Smooth muscle cell (in vitro differentiated cells): ENCODE measurements around the gene DLG2. TPM values are rescaled to one million over a fixed set of nuclear protein-coding genes. Genes with fewer than 3 reads are reported as not detected.

Experiments used
- DNase-seq: peaks from one replicate; lab custom pipeline; 2025; ENCODE audit not compliant: unreplicated experiment; lab: John Stamatoyannopoulos, UW
- H2AFZ ChIP-seq: fragments of 200-600 bp; sonication (generic); 2 replicates; pipeline ENCODE4 v1.6.0; 2016; ENCODE audit warnings: antibody characterized with exemption, low read depth, mild to moderate bottlenecking
- H3F3A ChIP-seq: fragments of 200-600 bp; sonication (generic); 2 replicates; pipeline ENCODE4 v1.6.0; 2017; ENCODE audit warnings: antibody characterized with exemption, low read depth
- H3K27ac ChIP-seq: fragments of 200-600 bp; sonication (generic); 2 replicates; pipeline ENCODE4 v1.5.1; 2016; ENCODE audit warnings: low read depth, mild to moderate bottlenecking
- H3K27me3 ChIP-seq: fragments of 200-600 bp; sonication (generic); 2 replicates; pipeline ENCODE4 v1.6.1; 2016; ENCODE audit warnings: low read depth, mild to moderate bottlenecking
- H3K36me3 ChIP-seq: fragments of 200-600 bp; sonication (generic); 2 replicates; pipeline ENCODE4 v1.5.1; 2016; ENCODE audit warnings: low read depth
- H3K4me1 ChIP-seq: fragments of 200-600 bp; sonication (generic); 2 replicates; pipeline ENCODE4 v1.5.1; 2016; ENCODE audit warnings: low read depth
- H3K4me2 ChIP-seq: fragments of 200-600 bp; sonication (generic); 2 replicates; pipeline ENCODE4 v1.6.0; 2016; ENCODE audit warnings: mild to moderate bottlenecking
- H3K4me3 ChIP-seq: fragments of 200-600 bp; sonication (generic); 2 replicates; pipeline ENCODE4 v1.5.1; 2016; ENCODE audit warnings: mild to moderate bottlenecking
- H3K79me2 ChIP-seq: fragments of 200-600 bp; sonication (generic); 2 replicates; pipeline ENCODE4 v1.6.0; 2016; ENCODE audit warnings: low read depth, mild to moderate bottlenecking
- H3K9ac ChIP-seq: fragments of 200-600 bp; sonication (generic); 2 replicates; pipeline ENCODE4 v1.6.0; 2016; ENCODE audit warnings: low read depth
- H3K9me3 ChIP-seq: fragments of 200-600 bp; sonication (generic); replicated peaks from 2 replicates; pipeline ENCODE4 v1.5.1; 2016; ENCODE audit warnings: low read depth
- H4K20me1 ChIP-seq: fragments of 200-600 bp; sonication (generic); 2 replicates; pipeline ENCODE4 v1.6.0; 2016; ENCODE audit warnings: low read depth
- whole genome bisulfite sequencing: methylation state at CpG from one replicate; pipeline ENCODE4 v1.1.7; 2016; ENCODE audit warnings: low lambda C conversion rate; 5-methylcytosine and 5-hydroxymethylcytosine counted together
- polyA plus RNA-seq: library from polyadenylated mRNA; unstranded; fragments of >200 nt; fragmentation: Nextera tagmentation; extraction: Ambion mirVana; gene quantifications from 2 replicates; pipeline ENCODE4 v1.2.1, GENCODE V29; 2016
- total RNA-seq: library from RNA; depleted of rRNA; stranded (reverse); fragments of >200 nt; gene quantifications from 2 replicates; pipeline ENCODE4 v1.2.3, GENCODE V29; 2014
- TF ChIP-seq, protein P1 (sequence below): fragments of 200-600 bp; sonication (generic); IDR thresholded peaks from 2 replicates; pipeline ENCODE4 v1.5.1; 2017; ENCODE audit warnings: borderline replicate concordance, mild to moderate bottlenecking, antibody characterized with exemption; ENCODE audit not compliant: insufficient read depth, poor library complexity, severe bottlenecking

DLG2 gene
- total and polyA plus RNA-seq, 2 experiments from 2014 or later = 0.74 to 1.1 TPM

DNA sequence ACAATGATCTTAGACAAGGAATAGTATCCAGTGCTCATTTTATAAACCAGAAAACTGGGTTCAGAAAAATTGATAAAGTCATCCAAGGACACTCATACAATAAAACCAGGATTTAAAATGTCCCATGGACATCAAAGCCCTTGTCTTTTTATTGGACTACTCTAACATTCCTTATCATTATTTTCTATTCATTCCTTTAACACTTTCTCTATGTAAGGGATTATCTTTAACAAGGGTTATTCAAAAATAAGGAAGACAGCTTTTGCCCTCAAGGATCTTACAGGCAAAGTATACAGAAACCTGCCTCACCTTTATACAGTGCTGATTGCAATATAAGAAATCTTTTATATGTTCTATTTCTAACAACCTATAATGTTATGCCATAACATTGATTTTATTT, 790.8 kb downstream of the DLG2 start:
- DNase-seq = no peak
- no peak overlapping the region for H3K27ac ChIP-seq
- no peak overlapping the region for H3K9ac ChIP-seq
- H3F3A ChIP-seq = no peaks in the 10 kb centered on the region
- no peak overlapping the region for H3K4me2 ChIP-seq
- H3K79me2 ChIP-seq = no peaks in the 10 kb centered on the region
- no peaks in the 10 kb centered on the region for H3K36me3 ChIP-seq
- H3K4me1 ChIP-seq = no peaks in the 10 kb centered on the region
- no peak overlapping the region for H2AFZ ChIP-seq
- no peaks in the 10 kb centered on the region for H4K20me1 ChIP-seq
- TF ChIP-seq, protein P1, sequence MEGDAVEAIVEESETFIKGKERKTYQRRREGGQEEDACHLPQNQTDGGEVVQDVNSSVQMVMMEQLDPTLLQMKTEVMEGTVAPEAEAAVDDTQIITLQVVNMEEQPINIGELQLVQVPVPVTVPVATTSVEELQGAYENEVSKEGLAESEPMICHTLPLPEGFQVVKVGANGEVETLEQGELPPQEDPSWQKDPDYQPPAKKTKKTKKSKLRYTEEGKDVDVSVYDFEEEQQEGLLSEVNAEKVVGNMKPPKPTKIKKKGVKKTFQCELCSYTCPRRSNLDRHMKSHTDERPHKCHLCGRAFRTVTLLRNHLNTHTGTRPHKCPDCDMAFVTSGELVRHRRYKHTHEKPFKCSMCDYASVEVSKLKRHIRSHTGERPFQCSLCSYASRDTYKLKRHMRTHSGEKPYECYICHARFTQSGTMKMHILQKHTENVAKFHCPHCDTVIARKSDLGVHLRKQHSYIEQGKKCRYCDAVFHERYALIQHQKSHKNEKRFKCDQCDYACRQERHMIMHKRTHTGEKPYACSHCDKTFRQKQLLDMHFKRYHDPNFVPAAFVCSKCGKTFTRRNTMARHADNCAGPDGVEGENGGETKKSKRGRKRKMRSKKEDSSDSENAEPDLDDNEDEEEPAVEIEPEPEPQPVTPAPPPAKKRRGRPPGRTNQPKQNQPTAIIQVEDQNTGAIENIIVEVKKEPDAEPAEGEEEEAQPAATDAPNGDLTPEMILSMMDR = no peak
- H3K4me3 ChIP-seq = no peak overlapping the region
- no peaks in the 10 kb centered on the region for H3K27me3 ChIP-seq
- no peaks in the 10 kb centered on the region for H3K9me3 ChIP-seq

DNA sequence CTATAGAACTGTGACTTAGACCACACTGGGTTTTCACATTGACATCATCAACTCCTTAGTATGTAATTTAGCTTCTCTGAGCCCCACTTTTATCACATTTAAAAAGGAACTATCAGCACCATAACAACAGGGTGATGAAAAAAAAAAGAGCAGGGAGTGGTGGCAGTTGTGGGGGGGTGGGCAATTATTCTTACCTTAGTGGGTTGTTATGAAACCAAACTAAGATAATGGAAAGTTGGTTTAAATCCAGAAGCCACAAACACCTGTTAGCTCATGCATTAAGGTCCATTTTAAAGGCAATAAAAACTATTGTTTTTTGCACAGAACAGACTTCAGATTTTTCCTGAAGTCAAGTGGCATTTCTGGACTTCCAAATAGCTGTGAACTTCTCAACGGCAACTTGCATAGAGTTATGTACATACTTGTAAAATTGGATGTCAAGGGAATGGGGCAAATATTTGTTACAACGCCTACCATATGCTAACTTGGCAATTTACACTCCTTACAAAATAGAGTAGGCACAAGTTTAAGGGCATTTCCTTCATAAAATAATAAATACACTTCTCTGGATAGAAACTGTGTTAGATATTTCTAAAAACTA, 793.6 kb downstream of the DLG2 start:
- H2AFZ ChIP-seq = no peak overlapping the region
- H3K36me3 ChIP-seq = no peaks in the 10 kb centered on the region
- H3K27me3 ChIP-seq = no peaks in the 10 kb centered on the region
- H3K4me1 ChIP-seq = no peaks in the 10 kb centered on the region
- H3F3A ChIP-seq = no peaks in the 10 kb centered on the region
- H3K4me3 ChIP-seq = no peak overlapping the region
- H3K9me3 ChIP-seq = no peaks in the 10 kb centered on the region
- H4K20me1 ChIP-seq = no peaks in the 10 kb centered on the region
- no peak overlapping the region for H3K9ac ChIP-seq
- no peak for DNase-seq
- H3K4me2 ChIP-seq = no peak overlapping the region
- no peaks in the 10 kb centered on the region for H3K79me2 ChIP-seq
- TF ChIP-seq, protein P1 = no peak
- WGBS = 87% methylated on average over 2 of the region's 2 CpGs
- H3K27ac ChIP-seq = no peak overlapping the region

DNA sequence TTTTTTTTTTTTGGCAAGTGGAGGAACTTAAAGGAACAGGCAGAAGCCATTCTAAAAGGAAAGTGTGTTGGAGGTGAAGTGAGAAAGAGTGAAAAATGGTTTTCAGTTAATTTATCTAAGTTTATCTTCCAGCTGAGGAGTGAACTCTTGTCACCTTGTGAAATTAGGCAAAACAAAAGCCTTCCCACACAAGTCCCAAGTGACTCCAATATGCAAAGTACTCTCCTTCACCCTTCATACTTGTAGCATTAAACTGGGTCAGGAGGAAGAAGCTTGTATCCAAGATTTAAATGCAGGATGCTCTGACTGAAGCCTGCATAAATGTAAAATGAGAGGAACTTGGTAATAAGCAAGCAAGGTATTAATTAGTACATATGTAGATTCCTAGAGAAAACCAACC, 796.8 kb downstream of the DLG2 start:
- no peaks in the 10 kb centered on the region for H3K36me3 ChIP-seq
- H3K4me3 ChIP-seq = no peak overlapping the region
- H3K9me3 ChIP-seq = no peaks in the 10 kb centered on the region
- no peak overlapping the region for H3K4me2 ChIP-seq
- H4K20me1 ChIP-seq = no peaks in the 10 kb centered on the region
- TF ChIP-seq, protein P1 = no peak
- H2AFZ ChIP-seq = no peak overlapping the region
- H3K27me3 ChIP-seq = no peaks in the 10 kb centered on the region
- H3K4me1 ChIP-seq = no peaks in the 10 kb centered on the region
- H3K9ac ChIP-seq = no peak overlapping the region
- H3F3A ChIP-seq = no peaks in the 10 kb centered on the region
- DNase-seq = no peak
- H3K79me2 ChIP-seq = no peaks in the 10 kb centered on the region
- no peak overlapping the region for H3K27ac ChIP-seq

DNA sequence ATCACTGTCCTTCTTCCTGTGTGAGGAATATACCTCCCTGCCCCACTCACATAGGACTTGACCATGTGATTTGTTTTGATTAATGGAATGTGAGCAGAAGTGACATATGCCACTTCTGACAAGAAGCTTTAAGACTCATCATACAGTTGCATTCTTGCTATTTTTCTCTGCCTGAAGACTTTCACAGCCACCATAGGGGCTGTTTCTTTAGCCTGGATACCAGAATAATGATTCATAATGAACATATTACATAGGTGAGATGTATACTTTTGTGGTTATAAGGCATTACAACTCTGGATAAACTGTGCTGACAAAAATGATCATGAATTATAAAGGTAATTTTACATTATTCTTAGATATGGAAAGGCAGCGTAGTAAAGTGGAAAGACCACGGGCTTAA, 798.0 kb downstream of the DLG2 start:
- H2AFZ ChIP-seq = no peak overlapping the region
- H3K4me1 ChIP-seq = no peaks in the 10 kb centered on the region
- no peaks in the 10 kb centered on the region for H4K20me1 ChIP-seq
- no peaks in the 10 kb centered on the region for H3K9me3 ChIP-seq
- 88% methylated on average over 2 of the region's 2 CpGs for WGBS
- no peak overlapping the region for H3K27ac ChIP-seq
- no peaks in the 10 kb centered on the region for H3K27me3 ChIP-seq
- H3K79me2 ChIP-seq = no peaks in the 10 kb centered on the region
- no peaks in the 10 kb centered on the region for H3K36me3 ChIP-seq
- no peak overlapping the region for H3K9ac ChIP-seq
- no peak overlapping the region for H3K4me3 ChIP-seq
- no peak overlapping the region for H3K4me2 ChIP-seq
- no peaks in the 10 kb centered on the region for H3F3A ChIP-seq
- DNase-seq = no peak
- TF ChIP-seq, protein P1 = no peak
